ENCODE results near the gene SYNE1.

SYNE1 gene

DNA sequence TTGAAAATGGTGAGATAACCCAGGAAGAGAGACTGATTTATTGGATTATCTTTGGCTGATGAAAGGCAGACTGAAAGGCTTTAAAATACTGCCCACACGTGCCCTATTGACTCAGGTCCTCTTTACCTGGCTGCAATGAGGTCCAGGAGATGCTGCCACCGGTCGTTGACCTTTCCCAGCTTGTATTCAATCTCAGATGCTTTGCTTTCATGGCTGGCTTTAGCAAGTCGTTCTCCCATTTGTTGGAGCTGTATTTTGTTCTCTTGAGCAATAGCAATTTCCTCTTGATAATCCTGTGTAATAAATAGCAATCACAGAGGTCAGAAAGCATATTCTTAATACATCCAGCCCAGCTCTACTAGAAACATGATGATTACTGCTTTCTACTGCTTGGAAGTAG, 460.9 kb downstream of the SYNE1 start:
- Histone ChIP-seq H3K4me1 (no peaks in the 10 kb centered on the region), H3K36me3 (ENCODE audit: control insufficient read depth, insufficient read depth, low read length) (no peaks in the 10 kb centered on the region), H3K79me2 (no peaks in the 10 kb centered on the region), H3K27me3 (ENCODE audit: control insufficient read depth, insufficient read depth, low read length) (no peaks in the 10 kb centered on the region), H2AFZ (no peak overlapping the region), H3K4me2 (ENCODE audit: low read length) (no peak overlapping the region), H3K9ac (no peak overlapping the region), H3K4me3 (ENCODE audit: low read depth, low read length) (no peak overlapping the region), H3K27ac (no peak overlapping the region), H3K9me3 (ENCODE audit: control insufficient read depth, low read length) (no peaks in the 10 kb centered on the region)
- TF ChIP-seq, protein P1, sequence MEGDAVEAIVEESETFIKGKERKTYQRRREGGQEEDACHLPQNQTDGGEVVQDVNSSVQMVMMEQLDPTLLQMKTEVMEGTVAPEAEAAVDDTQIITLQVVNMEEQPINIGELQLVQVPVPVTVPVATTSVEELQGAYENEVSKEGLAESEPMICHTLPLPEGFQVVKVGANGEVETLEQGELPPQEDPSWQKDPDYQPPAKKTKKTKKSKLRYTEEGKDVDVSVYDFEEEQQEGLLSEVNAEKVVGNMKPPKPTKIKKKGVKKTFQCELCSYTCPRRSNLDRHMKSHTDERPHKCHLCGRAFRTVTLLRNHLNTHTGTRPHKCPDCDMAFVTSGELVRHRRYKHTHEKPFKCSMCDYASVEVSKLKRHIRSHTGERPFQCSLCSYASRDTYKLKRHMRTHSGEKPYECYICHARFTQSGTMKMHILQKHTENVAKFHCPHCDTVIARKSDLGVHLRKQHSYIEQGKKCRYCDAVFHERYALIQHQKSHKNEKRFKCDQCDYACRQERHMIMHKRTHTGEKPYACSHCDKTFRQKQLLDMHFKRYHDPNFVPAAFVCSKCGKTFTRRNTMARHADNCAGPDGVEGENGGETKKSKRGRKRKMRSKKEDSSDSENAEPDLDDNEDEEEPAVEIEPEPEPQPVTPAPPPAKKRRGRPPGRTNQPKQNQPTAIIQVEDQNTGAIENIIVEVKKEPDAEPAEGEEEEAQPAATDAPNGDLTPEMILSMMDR (IDR thresholded peaks at IDR 0.05), result no peak

DNA sequence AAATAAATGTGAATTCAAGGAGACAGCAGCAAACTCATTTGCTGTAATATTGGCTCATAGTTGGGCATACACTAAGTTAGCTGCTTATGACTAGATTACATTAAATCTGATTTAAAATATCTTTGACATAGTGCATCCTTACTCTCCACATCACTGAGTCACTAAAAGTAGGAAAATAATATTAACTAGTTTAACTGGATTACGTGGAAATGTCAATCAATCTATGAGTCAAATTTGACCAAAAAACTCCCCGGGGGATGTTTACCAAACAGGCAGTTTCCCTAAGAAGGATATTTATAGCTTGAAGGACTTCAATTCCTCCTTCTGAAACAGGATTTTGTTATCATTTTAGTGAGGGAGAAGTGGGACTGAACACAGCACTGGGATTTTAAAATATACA, 463.2 kb downstream of the SYNE1 start:
- Histone ChIP-seq H3K9me3 (ENCODE audit: control insufficient read depth, low read length) (no peaks in the 10 kb centered on the region), H2AFZ (no peak overlapping the region), H3K4me1 (no peaks in the 10 kb centered on the region), H3K4me2 (ENCODE audit: low read length) (no peak overlapping the region), H3K27me3 (ENCODE audit: control insufficient read depth, insufficient read depth, low read length) (no peaks in the 10 kb centered on the region), H3K4me3 (ENCODE audit: low read depth, low read length) (no peak overlapping the region), H3K27ac (no peak overlapping the region), H3K36me3 (ENCODE audit: control insufficient read depth, insufficient read depth, low read length) (no peaks in the 10 kb centered on the region), H3K79me2 (no peaks in the 10 kb centered on the region), H3K9ac (no peak overlapping the region)
- TF ChIP-seq, protein P1 (IDR thresholded peaks at IDR 0.05), result no peak

GRCh38 chr6:152173321-152173720, 463.8 kb downstream of the SYNE1 start:
- Histone ChIP-seq H3K4me2 (ENCODE audit: low read length) (no peak overlapping the region), H3K4me3 (ENCODE audit: low read depth, low read length) (no peak overlapping the region), H2AFZ (no peak overlapping the region), H3K27ac (no peak overlapping the region), H3K4me1 (no peaks in the 10 kb centered on the region), H3K79me2 (no peaks in the 10 kb centered on the region), H3K27me3 (ENCODE audit: control insufficient read depth, insufficient read depth, low read length) (no peaks in the 10 kb centered on the region), H3K9me3 (ENCODE audit: control insufficient read depth, low read length) (no peaks in the 10 kb centered on the region), H3K36me3 (ENCODE audit: control insufficient read depth, insufficient read depth, low read length) (no peaks in the 10 kb centered on the region), H3K9ac (no peak overlapping the region)
- TF ChIP-seq, protein P1 (IDR thresholded peaks at IDR 0.05), result no peak

- Histone ChIP-seq H3K27me3 (ENCODE audit: control insufficient read depth, insufficient read depth, low read length) (no peaks in the 10 kb centered on the region), H3K27ac (no peak overlapping the region), H3K9me3 (ENCODE audit: control insufficient read depth, low read length) (no peaks in the 10 kb centered on the region), H3K4me3 (ENCODE audit: low read depth, low read length) (no peak overlapping the region), H3K79me2 (no peaks in the 10 kb centered on the region), H2AFZ (no peak overlapping the region), H3K9ac (no peak overlapping the region), H3K36me3 (ENCODE audit: control insufficient read depth, insufficient read depth, low read length) (no peaks in the 10 kb centered on the region), H3K4me2 (ENCODE audit: low read length) (no peak overlapping the region), H3K4me1 (no peaks in the 10 kb centered on the region)
- TF ChIP-seq, protein P1 (IDR thresholded peaks at IDR 0.05), result no peak
These were observed 466.2 kb downstream of the SYNE1 start for GRCh38 chr6:152170702-152171667.

DNA sequence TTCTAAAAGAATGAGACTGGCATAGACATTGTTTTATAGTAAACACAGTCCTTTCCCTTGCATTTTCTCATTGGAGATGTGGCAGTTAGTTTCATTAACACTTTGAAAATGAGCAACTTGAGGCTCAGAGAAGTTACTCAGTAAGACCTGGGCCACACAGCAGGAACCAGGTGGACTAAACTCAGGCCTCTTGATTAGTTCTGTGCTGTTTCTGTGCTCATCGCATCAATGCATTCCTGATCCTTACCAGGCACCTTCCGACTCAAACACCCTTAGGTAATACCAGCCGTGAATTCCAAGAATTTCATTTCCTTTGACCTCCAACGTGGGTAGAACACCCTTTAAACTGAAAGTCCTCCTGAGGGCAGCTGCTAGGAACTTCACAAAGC, 466.9 kb downstream of the SYNE1 start:
- Histone ChIP-seq H3K36me3 (ENCODE audit: control insufficient read depth, insufficient read depth, low read length) (no peaks in the 10 kb centered on the region), H3K4me2 (ENCODE audit: low read length) (no peak overlapping the region), H3K27ac (no peak overlapping the region), H3K27me3 (ENCODE audit: control insufficient read depth, insufficient read depth, low read length) (no peaks in the 10 kb centered on the region), H3K4me1 (no peaks in the 10 kb centered on the region), H3K9me3 (ENCODE audit: control insufficient read depth, low read length) (no peaks in the 10 kb centered on the region), H3K79me2 (no peaks in the 10 kb centered on the region), H3K4me3 (ENCODE audit: low read depth, low read length) (no peak overlapping the region), H2AFZ (no peak overlapping the region), H3K9ac (no peak overlapping the region)
- TF ChIP-seq, protein P1 (IDR thresholded peaks at IDR 0.05), result no peak
